ENCODE data around the gene SLCO2B1.

SLCO2B1 gene

GRCh38 chr11:75219869-75220268, 69.0 kb downstream of the SLCO2B1 start:
- Histone ChIP-seq H3K9me3 (replicated peaks in 1 of 11) (no peaks in the 10 kb centered on the region), H3K27me3 (no peaks in the 10 kb centered on the region), H3K4me1 (peaks cover 0 to 5% (median 0%) of the 10 kb centered on the region in 10 experiments; a peak in 1 of 20 replicates), H3K27ac (no peak overlapping the region), H3K4me3 (no peak overlapping the region), H3K36me3 (no peaks in the 10 kb centered on the region), H3K4me2 (no peak overlapping the region), H4K20me1 (peaks cover 0 to 7% (median 0%) of the 10 kb centered on the region in 11 experiments; a peak in 3 of 22 replicates), H3K9ac (no peak overlapping the region)
- no peak for TF ChIP-seq Cebpa-rat (IDR thresholded peaks at IDR 0.05)

- Histone ChIP-seq H3K36me3 (no peaks in the 10 kb centered on the region), H3K4me2 (no peak overlapping the region), H4K20me1 (peaks cover 0 to 3% (median 0%) of the 10 kb centered on the region in 11 experiments; a peak in 1 of 22 replicates), H3K27ac (no peak overlapping the region), H3K4me3 (no peak overlapping the region), H3K9me3 (replicated peaks in 1 of 11) (no peaks in the 10 kb centered on the region), H3K27me3 (no peaks in the 10 kb centered on the region), H3K9ac (no peak overlapping the region), H3K4me1 (peaks cover 0 to 5% (median 0%) of the 10 kb centered on the region in 10 experiments; a peak in 1 of 20 replicates)
- no peak for TF ChIP-seq Cebpa-rat (IDR thresholded peaks at IDR 0.05)
These were observed 73.2 kb downstream of the SLCO2B1 start for GRCh38 chr11:75223954-75224643.

- Histone ChIP-seq H3K9ac (no peak overlapping the region), H3K27ac (no peak overlapping the region), H4K20me1 (peaks cover 0 to 7% (median 0%) of the 10 kb centered on the region in 11 experiments; a peak in 4 of 22 replicates), H3K9me3 (replicated peaks in 1 of 11) (no peaks in the 10 kb centered on the region), H3K27me3 (peaks cover 0 to 7% (median 0%) of the 10 kb centered on the region in 11 experiments; a peak in 1 of 22 replicates), H3K4me1 (peaks cover 0 to 5% (median 0%) of the 10 kb centered on the region in 10 experiments; a peak in 1 of 20 replicates), H3K4me2 (no peak overlapping the region), H3K36me3 (no peaks in the 10 kb centered on the region), H3K4me3 (no peak overlapping the region)
- no peak for TF ChIP-seq Cebpa-rat (IDR thresholded peaks at IDR 0.05)
These were observed 74.9 kb downstream of the SLCO2B1 start for GRCh38 chr11:75225794-75226193.

GRCh38 chr11:75229466-75229865, 78.6 kb downstream of the SLCO2B1 start:
- no peak overlapping the region for H3K4me3 ChIP-seq
- H3K36me3 ChIP-seq, result no peaks in the 10 kb centered on the region
- H3K27me3 ChIP-seq, result peaks cover 0 to 7% (median 0%) of the 10 kb centered on the region in 11 experiments; a peak in 5 of 22 replicates

GRCh38 chr11:75230621-75231020, 79.7 kb downstream of the SLCO2B1 start:
- no peak for TF ChIP-seq Cebpa-rat (IDR thresholded peaks at IDR 0.05)
- peaks cover 0 to 11% (median 4%) of the 10 kb centered on the region in 11 experiments; a peak in 8 of 22 replicates for H3K27me3 ChIP-seq
- no peaks in the 10 kb centered on the region for H3K9me3 ChIP-seq (replicated peaks in 1 of 11)
- no peak overlapping the region for H3K9ac ChIP-seq
- no peak overlapping the region for H3K4me2 ChIP-seq
- no peaks in the 10 kb centered on the region for H3K36me3 ChIP-seq
- no peak overlapping the region for H3K27ac ChIP-seq
- no peaks in the 10 kb centered on the region for H3K4me1 ChIP-seq
- H3K4me3 ChIP-seq, result no peak overlapping the region
- peaks cover 0 to 19% (median 0%) of the 10 kb centered on the region in 11 experiments; a peak in 6 of 22 replicates for H4K20me1 ChIP-seq

More at GRCh38 chr11:75229466-75229865, 78.6 kb downstream of the SLCO2B1 start:
- Histone ChIP-seq H4K20me1 (peaks cover 0 to 19% (median 0%) of the 10 kb centered on the region in 11 experiments; a peak in 6 of 22 replicates), H3K27ac (no peak overlapping the region), H3K9ac (no peak overlapping the region), H3K4me2 (no peak overlapping the region), H3K9me3 (replicated peaks in 1 of 11) (no peaks in the 10 kb centered on the region), H3K4me1 (0 out of 20 replicates have a peak, but pooled peaks cover 0 to under 1% (median 0%) of the 10 kb centered on the region in 10 experiments)
- no peak for TF ChIP-seq Cebpa-rat (IDR thresholded peaks at IDR 0.05)

- H3K27me3 ChIP-seq, result peaks cover 13 to 42% (median 28%) of the 10 kb centered on the region in 11 experiments
These were observed 82.9 kb downstream of the SLCO2B1 start for GRCh38 chr11:75233754-75234172.

GRCh38 chr11:75236062-75236461, 85.2 kb downstream of the SLCO2B1 start:
- H3K9me3 ChIP-seq (replicated peaks in 1 of 11), result peaks cover 0 to 2% (median 0%) of the 10 kb centered on the region in 11 experiments; a peak in 4 of 22 replicates
- peaks cover 36 to 65% (median 51%) of the 10 kb centered on the region in 11 experiments for H3K27me3 ChIP-seq
- H3K36me3 ChIP-seq, result no peaks in the 10 kb centered on the region
- no peak overlapping the region for H3K4me3 ChIP-seq
- H3K9ac ChIP-seq, result no peak overlapping the region
- H3K4me2 ChIP-seq, result no peak overlapping the region
- H3K4me1 ChIP-seq, result peaks cover 4 to 18% (median 11%) of the 10 kb centered on the region in 10 experiments; a peak in 19 of 20 replicates
- H3K27ac ChIP-seq, result no peak overlapping the region
- TF ChIP-seq Cebpa-rat (IDR thresholded peaks at IDR 0.05), result no peak
- H4K20me1 ChIP-seq, result peaks cover 0 to 53% (median 6%) of the 10 kb centered on the region in 11 experiments; a peak in 12 of 22 replicates

More at GRCh38 chr11:75233754-75234172, 82.9 kb downstream of the SLCO2B1 start:
- Histone ChIP-seq H3K4me2 (no peak overlapping the region), H3K9ac (no peak overlapping the region), H3K4me3 (no peak overlapping the region), H3K4me1 (peaks cover 0 to 7% (median 0%) of the 10 kb centered on the region in 10 experiments; a peak in 8 of 20 replicates), H3K27ac (no peak overlapping the region), H4K20me1 (peaks cover 0 to 41% (median 0%) of the 10 kb centered on the region in 11 experiments; a peak in 8 of 22 replicates), H3K36me3 (no peaks in the 10 kb centered on the region), H3K9me3 (replicated peaks in 1 of 11) (no peaks in the 10 kb centered on the region)
- peak in 2 of 11 experiments; percentile 18 to 36; a peak in 1 of 22 replicates for TF ChIP-seq Cebpa-rat (IDR thresholded peaks at IDR 0.05)

- no peak for TF ChIP-seq Cebpa-rat (IDR thresholded peaks at IDR 0.05)
- H3K9me3 ChIP-seq (replicated peaks in 1 of 11), result peaks cover 0 to 9% (median 0%) of the 10 kb centered on the region in 11 experiments; a peak in 5 of 22 replicates
- H3K9ac ChIP-seq, result no peak overlapping the region
- peaks cover 46 to 75% (median 61%) of the 10 kb centered on the region in 11 experiments for H3K27me3 ChIP-seq
- H3K4me1 ChIP-seq, result peaks cover 13 to 28% (median 20%) of the 10 kb centered on the region in 10 experiments; a peak in 19 of 20 replicates
- H3K4me3 ChIP-seq, result no peak overlapping the region
- no peaks in the 10 kb centered on the region for H3K36me3 ChIP-seq
- H4K20me1 ChIP-seq, result peaks cover 0 to 46% (median 9%) of the 10 kb centered on the region in 11 experiments; a peak in 12 of 22 replicates
- H3K27ac ChIP-seq, result no peak overlapping the region
- H3K4me2 ChIP-seq, result peak overlapping the region in 6 of 11 experiments; percentile 14 to 32 (median 20); a peak in 5 of 22 replicates
These were observed 86.1 kb downstream of the SLCO2B1 start for GRCh38 chr11:75237050-75237449.
